Stimulated activated naive B cell treated with anti-CD40 and anti-IgM and Interleukin-4, amounts not matched to agents 10 μg/mL and 1 μg/mL and 100 μg/mL, for 72 hours (primary cell): Measurements from ENCODE around the gene PTP4A2.

Experiments
- ATAC-seq, 2 donors: fragments of 150-1000 bp; cut with Tn5 transposase; replicated peaks; 2 replicates each; pipeline ENCODE4 v1.10.0; 2021; ENCODE audit warnings: moderate library complexity in 1 of 2
- DNase-seq: peaks from one replicate; pipeline ENCODE4 v3.0.0; 2021
- H3K27ac Mint-ChIP-seq: one replicate; pipeline ENCODE4 v1.8.0; 2022; ENCODE audit warnings: mild to moderate bottlenecking, mixed read lengths
- H3K27me3 Mint-ChIP-seq, 2 donors: one replicate each; pipeline ENCODE4 v1.8.0; 2022; ENCODE audit warnings: mixed read lengths in 2 of 2
- H3K36me3 Mint-ChIP-seq, 2 donors: one replicate each; pipeline ENCODE4 v1.8.0; 2022; ENCODE audit warnings: mixed read lengths in 2 of 2, mild to moderate bottlenecking in 1 of 2
- H3K4me1 Mint-ChIP-seq, 2 donors: one replicate each; pipeline ENCODE4 v1.8.0; 2022; ENCODE audit warnings: mixed read lengths in 2 of 2, mild to moderate bottlenecking in 1 of 2
- H3K4me3 Mint-ChIP-seq, 2 donors: one replicate each; pipeline ENCODE4 v1.8.0; 2022; ENCODE audit warnings: mild to moderate bottlenecking in 2 of 2, mixed read lengths in 2 of 2, moderate library complexity in 1 of 2
- H3K9me3 Mint-ChIP-seq, 2 donors: one replicate each; pipeline ENCODE4 v1.8.0; 2022; ENCODE audit warnings: mixed read lengths in 2 of 2, mild to moderate bottlenecking in 1 of 2

The PTP4A2 gene

DNA sequence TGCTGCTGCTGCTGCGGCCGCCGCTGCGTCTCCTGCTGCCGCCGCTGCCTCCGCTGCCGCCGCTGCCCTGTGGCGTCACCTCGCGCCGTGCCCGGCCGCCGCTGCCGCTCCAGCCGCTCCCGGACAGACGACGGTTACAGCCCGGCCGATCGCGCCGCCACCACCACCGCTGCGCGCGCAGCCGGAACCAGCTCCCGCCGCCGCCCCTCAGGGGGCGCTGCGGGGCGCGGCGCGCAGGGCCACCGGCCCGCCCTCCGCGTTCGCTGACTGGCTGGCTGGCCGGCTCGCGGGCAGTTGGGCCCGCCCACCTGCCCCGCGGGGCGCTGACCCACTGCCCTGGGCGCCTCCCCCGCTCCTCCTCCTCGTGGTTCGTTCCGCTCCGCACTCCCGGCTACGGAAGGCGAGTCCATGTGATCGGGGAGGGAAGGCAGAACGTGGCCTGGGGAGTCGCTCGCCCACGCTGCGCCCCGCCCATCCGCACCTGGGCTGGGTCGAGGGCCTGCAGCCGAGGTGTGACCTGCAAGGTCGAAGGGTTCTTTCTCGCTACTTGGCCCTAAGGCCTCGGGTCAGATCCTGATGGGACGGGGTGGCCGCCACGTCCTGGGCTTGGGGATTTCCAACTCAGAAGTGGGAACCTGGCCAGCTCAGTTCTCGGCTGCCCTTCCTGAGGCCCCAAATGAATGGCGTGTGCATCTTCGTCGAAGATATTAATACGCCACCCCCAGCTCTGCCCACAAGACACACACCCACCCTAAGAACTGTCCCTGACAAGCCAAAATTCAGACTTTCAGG is at the start of gene PTP4A2:
TSS of gene PTP4A2 (minus strand) at position 185 of the 792 bp plus-strand sequence. CDS start 19,303 bp downstream, outside the sequence.
- Mint-ChIP-seq H3K9me3 (no peaks in the 10 kb centered on the region), H3K4me1 (peaks cover 39 to 81% of the 10 kb centered on the region in 2 donors), H3K36me3 (peaks cover 14 to 22% of the 10 kb centered on the region in 2 donors), H3K4me3 (peak within 1 kb of the TSS; percentile 98 to 100), H3K27me3 (no peaks in the 10 kb centered on the region), H3K27ac (peak within 1 kb of the TSS; percentile 96)
- DNase-seq (peak; percentile 97), ATAC-seq (peak; percentile 73 to 81)

DNA sequence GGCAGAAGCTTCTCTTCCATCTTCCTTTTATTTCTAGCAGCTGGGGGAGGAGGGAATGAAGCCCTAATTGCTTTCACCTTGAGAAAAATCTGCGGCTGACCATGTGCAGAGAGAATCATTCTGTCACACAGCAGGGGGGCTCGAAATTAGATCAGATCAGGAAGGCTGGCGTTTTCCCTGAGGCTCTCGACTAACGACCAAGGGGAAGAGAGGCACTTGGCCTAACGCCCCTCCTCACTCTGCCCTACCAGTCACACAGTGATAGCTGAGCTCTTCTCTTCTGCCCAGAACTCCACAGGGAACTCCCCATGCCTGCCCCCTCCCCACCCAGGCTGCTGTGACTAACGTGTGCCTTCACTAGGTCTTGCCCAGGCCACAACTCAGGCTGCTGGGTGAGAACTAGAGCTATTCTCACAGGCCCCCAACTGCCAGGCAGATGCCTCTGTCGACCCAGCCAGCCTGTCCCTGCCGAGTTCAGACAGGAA is 49.0 kb upstream of the PTP4A2 start:
- DNase-seq, result no peak
- H3K36me3 Mint-ChIP-seq, result no peaks in the 10 kb centered on the region
- peak overlapping the region; percentile 80 for H3K27ac Mint-ChIP-seq
- no peak for ATAC-seq
- H3K4me1 Mint-ChIP-seq, result peaks cover 21 to 25% of the 10 kb centered on the region in 2 donors
- no peak overlapping the region for H3K4me3 Mint-ChIP-seq
- H3K27me3 Mint-ChIP-seq, result no peaks in the 10 kb centered on the region
- no peaks in the 10 kb centered on the region for H3K9me3 Mint-ChIP-seq

DNA sequence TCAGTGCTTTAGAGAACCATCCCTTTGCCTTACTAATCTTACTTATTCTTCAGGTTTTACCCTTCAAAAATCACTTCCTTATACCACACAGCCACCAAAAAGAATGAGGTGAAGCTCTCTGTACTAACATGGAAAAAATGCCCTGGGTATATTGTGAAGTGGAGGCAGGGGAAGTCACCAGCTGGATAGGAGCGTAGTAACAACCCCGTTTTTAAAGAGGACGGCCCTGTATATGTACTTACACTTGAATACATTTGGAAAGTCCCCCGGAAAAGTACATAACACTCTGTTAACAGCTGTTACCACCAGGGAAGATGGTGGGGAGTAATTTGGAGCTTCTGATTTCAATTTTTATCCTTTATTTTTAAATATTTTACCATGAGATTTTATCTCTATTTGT is 47.3 kb upstream of the PTP4A2 start:
- DNase-seq (no peak), ATAC-seq (peak; percentile 73 to 75)
- peak overlapping the region; percentile 66 for H3K27ac Mint-ChIP-seq
- H3K9me3 Mint-ChIP-seq, result no peaks in the 10 kb centered on the region
- H3K36me3 Mint-ChIP-seq, result no peaks in the 10 kb centered on the region
- peaks cover 36 to 43% of the 10 kb centered on the region in 2 donors for H3K4me1 Mint-ChIP-seq
- H3K27me3 Mint-ChIP-seq, result no peaks in the 10 kb centered on the region
- no peak overlapping the region for H3K4me3 Mint-ChIP-seq

DNA sequence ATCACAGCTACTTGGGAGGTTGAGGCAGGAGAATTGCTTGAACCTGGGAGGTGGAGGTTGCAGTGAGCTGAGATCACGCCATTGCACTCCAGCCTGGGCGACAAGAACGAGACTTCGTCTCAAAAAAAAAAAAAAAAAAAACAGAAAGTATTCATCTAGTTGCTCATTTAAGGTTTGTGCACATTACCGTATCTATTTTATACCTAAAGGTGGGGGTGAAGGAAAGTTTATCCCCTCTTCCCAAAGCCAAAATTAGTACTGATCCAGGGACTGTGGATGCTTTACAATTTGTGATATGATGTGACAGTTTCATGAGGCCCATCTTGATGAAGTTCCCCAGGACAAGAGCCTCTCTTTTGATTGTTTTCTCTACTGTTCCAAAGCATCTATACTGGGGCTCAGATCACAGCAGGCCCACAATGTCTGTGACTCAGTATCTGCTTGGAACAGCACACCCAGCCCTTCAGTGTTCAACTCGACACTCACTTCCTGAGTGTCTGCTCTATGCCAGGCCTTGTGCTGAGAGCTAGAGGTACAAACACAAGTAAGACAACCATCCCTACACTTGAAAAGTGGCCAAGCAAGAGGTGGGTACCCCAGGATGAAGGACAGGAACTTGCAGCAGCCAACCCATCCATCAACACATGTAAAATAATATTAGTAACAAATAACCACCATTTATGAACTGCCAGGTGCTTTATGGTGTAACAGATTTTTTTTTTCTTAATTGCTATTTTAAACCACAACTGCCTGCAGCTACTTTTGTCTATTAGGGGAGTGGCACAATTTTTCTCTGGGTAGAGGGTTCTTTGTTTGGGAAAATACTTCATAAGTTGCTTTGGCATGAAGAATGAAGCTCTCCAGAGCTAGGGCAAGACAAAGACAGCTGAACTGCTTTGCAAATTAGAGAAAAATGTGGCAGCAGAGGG is 46.5 kb upstream of the PTP4A2 start:
- Mint-ChIP-seq H3K27ac (peak overlapping the region; percentile 66), H3K9me3 (no peaks in the 10 kb centered on the region), H3K4me3 (peak overlapping the region in 1 of 2 donors; percentile 6), H3K4me1 (peaks cover 36 to 44% of the 10 kb centered on the region in 2 donors), H3K36me3 (no peaks in the 10 kb centered on the region), H3K27me3 (no peaks in the 10 kb centered on the region)
- no peak for ATAC-seq
- no peak for DNase-seq

DNA sequence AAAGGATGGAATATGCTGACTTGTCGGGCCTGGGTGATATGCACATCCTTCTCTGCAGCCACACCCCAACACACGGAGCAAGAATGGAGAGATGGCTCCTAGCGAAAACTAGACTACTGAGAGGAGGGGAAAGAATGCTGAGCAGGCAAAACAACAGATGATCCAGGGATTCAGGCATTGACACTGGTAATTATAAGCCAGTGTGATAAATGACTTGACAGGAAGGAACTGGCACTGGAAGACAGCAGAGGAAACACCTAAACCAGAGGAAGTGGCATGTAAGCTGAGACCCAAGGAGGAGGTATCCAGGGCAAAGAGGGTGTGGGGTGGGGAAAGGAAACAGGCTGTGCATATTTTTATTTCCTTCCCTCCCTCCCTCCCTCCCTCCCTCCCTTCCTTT is 43.8 kb upstream of the PTP4A2 start:
- peak overlapping the region; percentile 71 for H3K27ac Mint-ChIP-seq
- peaks cover 38 to 50% of the 10 kb centered on the region in 2 donors for H3K4me1 Mint-ChIP-seq
- ATAC-seq (no peak), DNase-seq (no peak)
- peak overlapping the region; percentile 20 to 62 for H3K4me3 Mint-ChIP-seq
- H3K27me3 Mint-ChIP-seq, result no peaks in the 10 kb centered on the region
- H3K9me3 Mint-ChIP-seq, result no peaks in the 10 kb centered on the region
- no peaks in the 10 kb centered on the region for H3K36me3 Mint-ChIP-seq

DNA sequence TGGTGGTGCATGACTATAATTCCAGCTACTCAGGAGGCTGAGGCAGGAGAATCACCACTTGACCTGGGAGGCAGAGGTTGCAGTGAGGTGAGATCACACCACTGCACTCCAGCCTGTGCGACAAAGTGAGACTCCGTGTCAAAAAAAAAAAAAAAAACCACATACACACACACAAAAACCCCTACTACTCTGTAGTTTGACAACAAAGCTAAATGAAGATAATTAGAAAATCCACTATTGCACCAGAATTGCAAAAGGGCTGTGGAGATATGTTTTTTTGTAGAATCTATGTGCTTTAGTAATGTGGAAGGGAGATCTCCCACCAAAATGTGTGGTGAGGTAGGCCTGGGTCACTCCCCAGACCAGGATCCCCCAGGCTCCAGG is 43.3 kb upstream of the PTP4A2 start:
- no peak for DNase-seq
- Mint-ChIP-seq H3K4me3 (peak overlapping the region in 1 of 2 donors; percentile 62), H3K36me3 (no peaks in the 10 kb centered on the region)

DNA sequence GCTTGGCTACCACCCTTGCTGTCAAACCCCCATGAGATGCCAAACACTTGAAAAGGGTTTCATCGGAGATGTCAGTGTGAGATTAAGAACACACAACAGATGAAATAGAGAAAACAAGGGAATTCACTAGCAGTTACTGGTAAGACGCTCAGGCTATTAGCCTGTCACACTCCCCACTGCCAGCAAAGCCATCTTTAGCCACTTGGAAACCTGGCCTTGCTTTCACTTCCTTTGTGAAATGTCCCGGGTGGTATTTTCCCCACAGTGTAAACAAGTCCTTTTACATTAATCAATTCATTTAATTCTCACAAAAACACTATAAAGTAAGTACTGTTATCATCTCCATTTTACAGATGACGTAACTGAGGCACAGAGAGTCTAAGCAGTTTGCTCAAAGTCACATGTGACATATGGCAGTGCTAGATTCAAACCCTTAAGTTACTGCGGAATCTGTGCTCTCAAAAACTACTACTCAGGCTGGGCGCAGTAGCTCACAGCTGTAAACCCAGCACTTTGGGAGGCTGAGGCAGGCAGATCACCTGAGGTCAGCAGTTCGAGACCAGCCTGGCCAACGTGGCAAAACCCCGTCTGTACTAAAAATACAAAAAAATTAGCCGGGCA is 42.8 kb upstream of the PTP4A2 start:
- peak overlapping the region in 1 of 2 donors; percentile 62 for H3K4me3 Mint-ChIP-seq
- no peaks in the 10 kb centered on the region for H3K36me3 Mint-ChIP-seq
- H3K4me1 Mint-ChIP-seq, result peaks cover 34 to 46% of the 10 kb centered on the region in 2 donors
- DNase-seq, result peak; percentile 40
- H3K9me3 Mint-ChIP-seq, result no peaks in the 10 kb centered on the region
- H3K27me3 Mint-ChIP-seq, result no peaks in the 10 kb centered on the region
- peak overlapping the region; percentile 31 for H3K27ac Mint-ChIP-seq
- ATAC-seq, result peak; percentile 80 to 84

More for the DNA sequence above, 43.3 kb upstream of the PTP4A2 start:
- Mint-ChIP-seq H3K9me3 (no peaks in the 10 kb centered on the region), H3K4me1 (peaks cover 34 to 46% of the 10 kb centered on the region in 2 donors), H3K27me3 (no peaks in the 10 kb centered on the region), H3K27ac (peak overlapping the region; percentile 31)
- ATAC-seq, result peak; percentile 48 to 49

DNA sequence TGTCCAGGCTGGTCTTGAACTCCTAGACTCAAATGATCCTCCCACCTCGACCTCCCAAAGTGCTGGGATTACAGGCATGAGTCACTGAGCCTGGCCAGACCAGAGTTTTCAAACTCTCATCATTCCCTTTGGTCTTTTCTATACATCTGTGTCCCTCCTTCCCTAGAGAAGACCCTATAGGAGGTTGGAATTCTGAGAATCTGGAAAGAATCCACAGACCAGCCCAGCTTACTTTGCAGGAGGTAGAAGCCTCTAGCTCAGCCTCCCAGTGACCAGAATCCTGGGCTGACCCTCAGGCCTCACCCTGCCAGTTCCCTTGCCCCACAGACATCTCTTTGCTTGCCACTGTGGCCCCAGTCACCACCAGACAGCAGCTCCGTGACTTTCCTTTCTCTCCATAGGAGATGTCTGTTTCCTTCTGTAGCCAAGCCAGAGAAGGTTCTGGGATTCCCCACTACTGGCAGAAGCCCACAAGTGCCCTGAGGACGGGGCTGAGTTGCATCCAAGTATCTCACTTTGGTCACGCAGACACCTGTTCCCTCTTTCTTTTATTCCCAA is 40.8 kb upstream of the PTP4A2 start:
- H3K27ac Mint-ChIP-seq, result no peak overlapping the region
- no peaks in the 10 kb centered on the region for H3K36me3 Mint-ChIP-seq
- ATAC-seq (no peak), DNase-seq (no peak)
- H3K4me1 Mint-ChIP-seq, result peaks cover 25 to 34% of the 10 kb centered on the region in 2 donors
- no peaks in the 10 kb centered on the region for H3K27me3 Mint-ChIP-seq
- H3K9me3 Mint-ChIP-seq, result no peaks in the 10 kb centered on the region
- no peak overlapping the region for H3K4me3 Mint-ChIP-seq

DNA sequence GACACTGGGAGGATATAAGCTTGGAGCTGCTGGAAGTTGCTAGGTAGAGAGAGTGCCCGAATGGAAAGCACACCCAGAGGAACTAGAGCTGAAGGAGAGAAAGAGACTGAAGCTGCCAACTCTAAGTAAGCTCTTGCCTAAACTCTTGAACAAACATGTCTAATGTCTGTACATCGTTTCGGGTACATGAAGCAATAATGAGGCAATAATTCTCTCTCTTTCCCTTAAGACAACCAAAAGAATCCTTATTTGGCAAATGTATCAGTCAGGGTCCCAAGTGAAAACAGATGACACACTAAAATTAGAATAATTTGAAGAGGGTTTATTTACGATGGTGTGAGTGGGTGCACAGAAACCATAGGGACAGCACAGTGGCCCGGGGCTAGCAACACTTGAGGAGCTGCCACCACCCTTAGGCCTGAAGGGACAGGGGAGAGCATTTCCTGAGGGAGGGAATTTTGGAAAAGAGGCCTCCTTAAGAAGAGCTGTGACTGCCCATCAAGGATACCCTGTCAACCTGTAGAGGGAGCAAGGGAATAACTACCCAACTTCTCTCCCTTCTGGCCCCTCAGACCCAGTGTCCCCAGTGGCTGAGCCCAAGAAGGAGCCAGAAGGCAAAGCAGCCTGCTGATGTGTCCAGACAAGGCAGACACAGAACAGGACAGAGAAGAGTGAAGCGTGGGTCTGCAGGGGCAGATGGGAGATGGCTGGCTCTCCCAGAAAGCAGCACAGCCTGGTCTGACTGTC is 39.4 kb upstream of the PTP4A2 start:
- no peak for DNase-seq
- no peaks in the 10 kb centered on the region for H3K27me3 Mint-ChIP-seq
- no peak for ATAC-seq
- H3K27ac Mint-ChIP-seq, result no peak overlapping the region
- H3K4me3 Mint-ChIP-seq, result no peak overlapping the region
- no peaks in the 10 kb centered on the region for H3K9me3 Mint-ChIP-seq
- peaks cover 22 to 30% of the 10 kb centered on the region in 2 donors for H3K4me1 Mint-ChIP-seq
- H3K36me3 Mint-ChIP-seq, result no peaks in the 10 kb centered on the region

DNA sequence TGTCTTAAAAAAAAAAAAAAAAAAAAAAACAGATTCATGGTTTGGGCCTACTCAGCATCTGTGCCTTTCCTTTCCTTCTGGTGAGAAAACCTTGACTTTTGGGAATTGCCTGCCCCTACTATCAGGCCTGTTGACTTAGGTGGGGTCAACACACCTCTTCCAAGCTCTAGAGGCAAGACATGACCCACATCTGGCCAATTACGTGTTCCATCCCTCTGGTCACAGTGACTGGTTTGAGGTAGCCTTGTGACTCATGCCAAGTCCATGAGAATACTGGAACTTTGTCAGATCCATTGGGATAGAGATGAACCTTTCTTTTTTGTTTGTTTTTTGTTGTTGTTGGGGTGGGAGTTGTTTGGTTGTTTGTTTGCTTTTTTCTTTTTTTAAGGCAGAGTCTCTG is 38.2 kb upstream of the PTP4A2 start:
- Mint-ChIP-seq H3K9me3 (no peaks in the 10 kb centered on the region), H3K27ac (no peak overlapping the region), H3K36me3 (no peaks in the 10 kb centered on the region), H3K4me3 (no peak overlapping the region), H3K27me3 (no peaks in the 10 kb centered on the region), H3K4me1 (peaks cover 13 to 18% of the 10 kb centered on the region in 2 donors)
- ATAC-seq (no peak), DNase-seq (no peak)

DNA sequence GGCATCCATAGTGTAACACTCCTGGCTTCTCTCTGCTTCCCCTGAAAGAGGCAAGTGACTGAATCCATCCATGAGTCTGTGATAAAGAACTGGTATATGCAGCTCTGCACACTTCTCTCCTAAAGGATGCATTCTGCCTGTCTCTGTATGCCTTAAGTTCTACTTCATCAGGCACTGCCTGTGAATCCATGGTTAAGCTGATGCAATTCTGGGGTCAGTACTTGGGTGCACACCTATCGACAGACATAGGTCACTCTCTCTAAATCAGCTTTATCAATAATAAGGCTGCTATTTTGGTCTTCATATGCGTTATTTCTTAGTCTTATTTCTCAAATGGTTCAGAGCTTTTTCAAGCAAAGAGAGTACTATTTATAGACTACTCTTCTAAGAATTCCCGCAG is 32.7 kb upstream of the PTP4A2 start:
- Mint-ChIP-seq H3K36me3 (no peaks in the 10 kb centered on the region), H3K27me3 (no peaks in the 10 kb centered on the region), H3K4me3 (no peak overlapping the region), H3K4me1 (peaks cover 0 to 2% of the 10 kb centered on the region in 2 donors), H3K27ac (no peak overlapping the region), H3K9me3 (no peaks in the 10 kb centered on the region)
- DNase-seq (no peak), ATAC-seq (no peak)

DNA sequence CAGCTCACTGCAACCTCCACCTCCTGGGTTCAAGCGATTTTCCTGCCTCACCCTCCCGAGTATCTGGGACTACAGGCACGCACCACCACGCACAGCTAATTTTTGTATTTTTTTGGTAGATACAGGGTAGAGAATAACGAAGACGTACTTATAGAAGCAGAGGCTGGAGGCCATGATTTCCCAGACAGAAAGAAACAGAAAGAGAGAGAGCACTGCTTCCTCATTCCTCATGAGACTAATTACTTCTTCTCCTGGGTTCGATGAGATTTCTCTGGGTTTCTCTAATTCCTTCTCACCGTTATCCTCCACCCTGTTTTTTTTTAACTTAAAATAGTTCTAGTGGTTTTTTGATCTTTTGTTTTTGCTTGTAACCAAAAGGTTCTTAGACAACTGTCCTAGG is 23.4 kb upstream of the PTP4A2 start:
- Mint-ChIP-seq H3K4me3 (peak overlapping the region; percentile 29 to 55), H3K27ac (peak overlapping the region; percentile 89), H3K27me3 (no peaks in the 10 kb centered on the region), H3K9me3 (no peaks in the 10 kb centered on the region), H3K4me1 (peaks cover 36 to 55% of the 10 kb centered on the region in 2 donors), H3K36me3 (no peaks in the 10 kb centered on the region)
- ATAC-seq (peak; percentile 31 to 35), DNase-seq (no peak)
